NCI-H1930 (cell line): Measurements from ENCODE around the gene IKZF1.

Experiments used
- DNase-seq, 2 experiments: peaks; one replicate each; lab custom pipeline; 2025; lab: John Stamatoyannopoulos, UW

IKZF1 gene

DNA sequence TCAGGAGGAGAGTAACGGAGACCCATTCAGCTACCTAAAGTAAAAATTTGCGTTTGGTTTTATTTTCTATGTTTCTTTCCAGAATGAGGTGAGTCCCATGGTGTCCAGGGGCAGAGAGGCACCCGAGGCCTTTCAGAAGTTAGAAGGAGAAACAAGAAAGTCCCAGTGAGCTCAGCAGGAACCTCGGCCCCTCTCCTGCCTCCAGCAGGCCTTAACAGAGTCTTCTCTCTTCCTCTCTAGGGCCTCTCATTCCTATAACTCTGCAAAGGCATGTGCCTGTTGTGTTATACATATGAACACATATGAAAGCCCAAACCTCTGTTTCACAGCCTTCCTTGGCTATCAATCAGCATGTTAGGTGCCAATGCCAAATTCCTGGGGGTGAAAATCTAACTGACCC lies 20.8 kb upstream of the IKZF1 start:
- no peak for DNase-seq

DNA sequence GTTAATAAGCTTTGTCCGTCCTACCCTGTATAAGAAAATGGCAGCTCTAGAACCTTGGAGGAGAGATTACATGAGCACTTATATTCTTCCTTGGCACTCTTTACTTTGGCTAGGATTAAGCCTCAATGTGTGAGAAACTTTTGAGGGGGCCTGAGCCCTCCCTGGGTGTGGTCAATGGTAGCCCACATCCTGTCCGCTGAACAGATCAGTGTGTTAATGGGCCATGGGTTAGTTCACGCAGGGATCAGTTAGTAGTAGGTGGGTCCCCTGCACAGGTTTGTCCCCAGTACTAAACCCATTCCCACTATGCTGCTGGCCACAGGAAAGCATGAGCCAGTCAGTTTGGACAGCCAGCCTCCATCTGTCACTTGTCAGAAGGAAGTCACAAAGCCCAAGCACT lies 20.2 kb upstream of the IKZF1 start:
- no peak for DNase-seq

DNA sequence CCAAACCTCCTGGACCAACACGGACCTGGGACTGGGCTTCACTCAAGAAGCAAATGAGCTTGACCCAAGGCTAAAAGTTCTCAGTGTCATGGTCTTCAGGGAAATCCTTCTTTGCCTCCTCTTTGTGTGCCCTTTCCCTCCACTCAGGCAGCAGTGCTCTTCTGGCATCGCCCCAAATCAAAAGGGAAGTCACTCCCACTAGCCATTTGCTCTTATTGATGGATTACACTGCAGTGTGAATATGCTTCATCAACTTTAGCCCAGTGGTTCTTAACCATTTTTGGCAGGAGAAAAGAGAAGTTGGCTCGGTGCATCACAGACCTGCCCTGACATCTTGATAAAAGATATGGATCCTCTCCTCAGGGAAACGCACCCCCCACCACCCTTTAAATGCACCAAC lies 19.2 kb upstream of the IKZF1 start:
- no peak for DNase-seq

DNA sequence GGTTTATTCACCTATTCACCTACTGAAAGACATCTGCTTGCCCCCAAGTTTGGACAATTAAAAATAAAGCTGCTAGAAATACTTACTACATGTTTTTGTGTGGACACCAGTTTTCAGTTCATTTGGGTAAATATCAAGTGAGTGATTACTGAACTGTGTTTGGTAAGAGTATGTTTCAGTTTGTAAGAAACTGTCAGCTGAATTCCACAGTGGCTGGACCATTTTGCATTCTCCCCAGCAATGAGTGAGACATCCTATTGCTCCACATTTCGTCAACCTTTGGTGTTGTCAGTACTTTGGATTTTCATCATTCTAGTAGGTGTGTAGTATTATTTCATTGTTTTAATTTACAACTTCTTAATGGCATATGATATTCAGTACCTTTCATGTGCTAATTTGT lies 17.4 kb upstream of the IKZF1 start:
- DNase-seq, result no peak

DNA sequence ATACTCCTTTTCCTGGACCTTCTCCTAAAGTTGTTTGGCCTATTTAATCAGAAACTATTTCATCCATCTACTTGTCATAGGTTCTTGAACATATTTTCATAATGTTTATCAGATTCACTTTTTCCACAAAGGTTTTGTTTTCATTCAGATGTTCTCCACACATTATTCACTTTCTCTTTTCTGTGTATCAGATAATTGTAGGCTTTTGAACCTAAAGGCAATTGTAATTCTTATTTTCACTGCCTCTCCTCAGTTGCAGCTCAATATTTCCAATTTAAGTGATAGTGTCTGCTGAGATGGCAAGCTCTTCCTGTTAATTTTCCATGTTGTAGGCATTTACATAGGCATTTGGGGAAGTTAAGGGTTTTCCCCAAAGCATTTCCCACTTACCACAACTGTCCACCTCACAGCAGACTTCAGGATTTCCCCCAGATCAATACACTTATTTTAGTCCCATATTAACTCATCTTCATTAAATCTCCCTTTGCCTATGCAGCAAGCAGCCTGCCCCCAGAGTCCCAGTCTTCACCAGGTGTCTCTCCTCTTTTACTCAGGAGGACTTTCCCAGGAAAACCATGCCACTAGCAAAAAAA lies 12.3 kb upstream of the IKZF1 start:
- no peak for DNase-seq

DNA sequence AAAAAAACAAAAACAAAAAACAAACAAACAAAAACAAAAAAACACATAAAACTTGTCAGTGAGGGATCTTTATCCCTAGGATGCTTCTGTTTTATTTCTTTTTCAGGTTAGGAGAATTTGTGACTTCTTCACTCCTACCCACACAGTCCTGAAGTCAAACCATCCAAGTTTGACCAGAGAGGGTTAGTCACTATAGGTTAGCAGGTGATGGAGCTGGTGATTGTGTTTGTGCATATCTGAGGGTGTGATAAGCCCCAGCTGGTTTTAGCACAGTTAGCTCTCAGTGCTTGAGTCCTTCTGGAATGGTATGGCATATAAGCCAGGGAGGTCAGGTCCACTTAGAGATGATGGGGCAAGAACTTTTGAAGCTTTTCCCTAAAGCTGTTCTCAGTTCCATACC lies 11.8 kb upstream of the IKZF1 start:
- no peak for DNase-seq

DNA sequence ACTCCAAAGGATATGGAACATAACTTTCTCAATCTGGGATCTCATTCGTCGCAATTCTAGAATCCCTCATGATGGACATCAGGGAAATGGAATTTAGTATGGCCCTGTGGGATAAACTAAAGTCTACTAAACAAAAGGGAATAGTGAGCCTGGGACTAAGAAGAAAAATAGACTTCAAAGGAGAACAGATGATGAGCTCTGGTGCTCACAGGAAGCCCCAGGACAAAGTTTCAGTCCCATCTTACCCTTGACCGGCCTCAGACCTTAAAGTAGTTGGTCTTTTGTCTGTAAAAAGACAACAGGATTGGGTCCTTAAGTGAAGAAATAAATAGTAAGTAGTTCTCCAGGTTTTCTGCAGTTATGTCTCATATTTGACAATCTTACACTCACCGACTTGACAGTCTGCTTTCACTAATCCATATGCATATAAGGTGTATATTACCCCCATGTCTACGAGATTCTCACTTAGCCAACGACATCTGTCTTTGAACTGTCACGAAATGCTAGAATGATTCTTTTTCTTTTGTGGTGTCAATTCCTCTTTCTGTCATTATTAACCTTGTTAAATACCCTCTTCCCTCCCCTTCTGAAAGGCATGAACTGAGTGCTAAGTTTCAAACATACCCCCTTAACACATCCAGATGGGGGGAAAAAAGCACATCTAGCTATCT lies 10.9 kb upstream of the IKZF1 start:
- no peak for DNase-seq

DNA sequence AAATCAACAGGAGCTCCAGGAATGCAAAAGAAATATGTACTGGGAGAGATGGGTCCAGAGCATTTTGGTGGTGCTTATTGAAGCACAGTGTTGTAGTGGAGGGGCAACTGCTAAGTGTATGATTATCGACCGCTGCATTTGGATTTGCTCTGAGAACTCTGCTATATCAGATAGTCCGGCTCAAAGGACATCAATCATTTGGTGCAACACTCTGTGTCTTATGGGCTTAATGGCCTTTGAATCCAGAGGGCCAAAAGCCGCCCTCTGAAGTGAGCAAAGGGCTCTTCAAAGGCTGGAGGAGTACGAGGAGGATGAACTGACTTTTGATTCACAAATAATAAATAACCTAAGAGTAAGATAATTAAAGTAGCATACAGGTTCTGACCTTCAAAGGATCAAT lies 9.4 kb upstream of the IKZF1 start:
- DNase-seq, result no peak

DNA sequence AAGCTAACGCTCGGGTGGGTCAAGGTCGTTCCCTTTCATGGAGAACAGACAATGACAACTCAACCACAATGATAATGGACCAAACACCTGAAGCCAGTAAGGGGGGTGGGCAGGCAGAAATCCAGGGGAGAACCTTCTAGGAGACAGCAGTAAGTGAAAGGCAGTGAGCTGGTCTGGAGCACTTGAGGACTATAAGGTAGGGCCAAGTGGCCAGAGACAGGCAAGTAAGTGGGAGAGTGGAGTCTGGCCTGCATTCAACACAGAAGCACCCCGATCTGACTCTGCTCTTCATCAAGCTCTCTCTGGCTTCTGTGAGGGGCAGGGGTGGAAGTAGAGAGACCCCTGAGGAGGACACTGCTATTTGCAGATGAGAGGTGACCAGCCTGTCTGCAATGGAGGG lies 7.7 kb upstream of the IKZF1 start:
- no peak for DNase-seq

DNA sequence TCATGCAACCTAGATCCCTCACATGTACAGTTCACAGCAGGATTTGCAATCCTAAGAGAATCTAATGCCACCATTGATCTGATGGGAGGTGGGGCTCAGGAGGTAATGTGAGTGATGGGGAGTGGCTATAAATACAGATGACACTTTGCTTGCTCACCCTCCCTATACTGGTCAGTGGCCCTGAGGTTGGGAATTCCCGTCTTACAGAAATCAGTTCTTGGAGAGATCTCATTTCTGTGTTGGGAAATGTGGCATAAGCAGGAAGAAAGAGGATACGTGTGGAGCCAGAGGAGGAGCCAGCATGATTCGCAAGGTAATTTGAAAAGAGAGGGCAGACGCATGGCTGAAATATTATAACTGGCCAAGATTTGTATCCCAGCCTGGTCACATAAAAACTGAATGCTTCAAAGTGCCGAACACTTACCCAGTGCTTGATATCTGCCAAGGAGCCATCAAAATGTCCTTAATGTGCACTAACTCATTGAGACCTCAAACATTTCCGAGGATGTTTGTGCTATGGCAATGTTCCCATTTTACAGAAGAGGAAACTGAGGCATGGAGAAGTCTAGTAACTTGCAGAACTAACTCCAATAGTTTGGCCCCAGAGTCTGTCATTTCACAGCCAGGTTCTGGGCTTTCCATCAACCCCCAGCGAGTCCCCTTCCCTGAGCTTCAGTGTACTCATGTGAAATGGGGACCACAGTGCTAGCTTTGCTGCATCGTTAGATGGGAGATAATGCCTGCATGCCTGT lies 5.5 kb upstream of the IKZF1 start:
- DNase-seq, result no peak

DNA sequence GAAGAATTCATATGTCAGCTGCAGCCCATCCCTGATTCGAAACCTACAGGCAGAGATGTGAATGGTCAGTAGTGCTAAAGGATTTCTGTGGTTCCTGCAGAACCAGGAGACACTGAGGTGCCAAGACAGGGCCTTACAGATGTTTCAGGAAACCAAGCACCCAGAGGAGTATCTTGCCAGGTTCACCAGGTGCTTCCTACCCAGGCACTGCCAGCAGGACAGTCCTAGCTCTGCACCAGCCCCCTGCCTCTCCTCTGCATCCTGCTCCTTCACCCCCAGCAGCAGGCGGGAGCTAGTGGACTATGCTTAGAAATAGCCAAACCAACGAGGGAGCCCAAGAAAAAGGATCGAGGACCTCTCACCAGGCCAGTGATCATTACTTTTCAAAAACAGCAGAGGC lies 4.2 kb upstream of the IKZF1 start:
- no peak for DNase-seq

DNA sequence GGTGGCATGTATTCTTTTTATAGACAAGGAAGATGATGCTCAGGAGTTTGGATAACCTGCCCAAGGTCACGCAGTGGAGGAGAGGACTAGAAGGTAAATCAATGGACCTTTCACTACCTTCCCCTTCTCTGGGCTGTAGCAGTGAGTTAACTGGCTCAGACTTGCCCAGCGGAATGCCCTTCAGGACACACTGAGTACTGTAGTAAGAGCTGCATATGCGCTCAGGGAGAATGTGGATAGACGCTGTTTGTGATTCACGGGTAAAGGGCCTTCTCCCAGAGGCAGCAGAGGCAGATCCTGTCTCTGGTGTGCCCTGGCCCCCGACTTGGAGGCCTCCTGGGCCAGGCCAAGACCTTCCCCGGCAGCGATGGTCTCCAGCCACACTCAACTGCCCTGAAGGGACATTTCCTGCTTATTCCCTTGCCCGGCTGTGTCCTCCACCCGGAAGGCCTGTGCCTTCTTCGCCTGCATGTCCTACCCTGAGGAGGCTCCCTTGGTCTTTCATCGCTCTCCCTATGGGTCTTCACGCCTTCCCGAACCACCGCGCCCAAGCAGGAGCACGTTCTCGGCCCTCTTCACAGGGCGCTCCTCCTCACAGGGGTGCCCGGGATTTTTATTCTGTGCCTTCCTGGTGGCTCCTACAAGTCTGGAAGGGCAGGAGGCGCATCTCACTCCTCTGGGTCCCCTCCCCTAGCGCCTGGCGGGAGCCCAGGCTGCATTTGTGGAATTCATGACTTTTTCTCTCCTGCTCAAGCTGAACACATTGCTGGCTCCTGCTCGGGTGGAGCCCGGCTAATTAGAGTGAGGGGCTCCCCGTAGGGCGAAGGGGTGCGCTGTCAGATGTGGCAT lies 1.8 kb upstream of the IKZF1 start:
- no peak for DNase-seq

DNA sequence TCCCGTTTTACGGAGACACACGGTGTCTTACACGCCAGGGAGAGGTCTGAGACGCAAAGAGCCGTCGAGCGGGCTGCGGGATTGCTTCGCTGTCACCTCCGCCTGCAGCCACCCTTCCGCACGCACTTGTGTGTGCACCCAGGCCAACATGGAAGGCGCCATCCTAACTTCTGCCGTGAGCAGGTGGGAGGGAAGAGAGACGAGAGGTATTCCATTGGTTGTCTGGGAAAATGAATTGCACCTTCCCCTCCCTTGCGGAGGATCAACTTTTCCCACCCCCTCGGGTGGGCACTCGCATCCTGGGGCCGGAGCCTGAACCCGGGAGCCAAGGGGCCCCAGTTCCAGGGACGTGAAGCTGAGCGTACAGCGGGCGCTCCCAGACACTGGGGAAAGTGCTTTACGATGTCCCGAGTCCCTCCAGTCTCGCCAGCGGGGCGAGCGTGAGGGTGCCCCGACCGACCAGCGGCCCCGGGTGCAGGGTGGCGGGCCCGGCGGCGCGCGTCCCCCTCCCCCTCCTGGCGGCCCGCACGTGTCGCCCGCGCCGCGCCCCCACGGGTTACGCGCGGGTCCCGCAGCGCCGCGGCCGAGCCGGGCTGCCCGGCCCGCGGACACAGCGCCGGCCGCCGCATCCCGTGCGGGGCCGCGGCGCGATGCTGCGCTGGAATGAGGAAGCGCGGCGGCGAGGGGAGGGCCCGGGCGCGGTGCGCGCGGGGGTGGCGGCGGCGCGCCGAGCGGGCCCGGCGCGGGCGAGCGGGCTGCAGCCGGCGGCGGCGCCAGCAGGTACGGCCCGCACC lies 984 bp upstream of the IKZF1 start:
- DNase-seq, result no peak

DNA sequence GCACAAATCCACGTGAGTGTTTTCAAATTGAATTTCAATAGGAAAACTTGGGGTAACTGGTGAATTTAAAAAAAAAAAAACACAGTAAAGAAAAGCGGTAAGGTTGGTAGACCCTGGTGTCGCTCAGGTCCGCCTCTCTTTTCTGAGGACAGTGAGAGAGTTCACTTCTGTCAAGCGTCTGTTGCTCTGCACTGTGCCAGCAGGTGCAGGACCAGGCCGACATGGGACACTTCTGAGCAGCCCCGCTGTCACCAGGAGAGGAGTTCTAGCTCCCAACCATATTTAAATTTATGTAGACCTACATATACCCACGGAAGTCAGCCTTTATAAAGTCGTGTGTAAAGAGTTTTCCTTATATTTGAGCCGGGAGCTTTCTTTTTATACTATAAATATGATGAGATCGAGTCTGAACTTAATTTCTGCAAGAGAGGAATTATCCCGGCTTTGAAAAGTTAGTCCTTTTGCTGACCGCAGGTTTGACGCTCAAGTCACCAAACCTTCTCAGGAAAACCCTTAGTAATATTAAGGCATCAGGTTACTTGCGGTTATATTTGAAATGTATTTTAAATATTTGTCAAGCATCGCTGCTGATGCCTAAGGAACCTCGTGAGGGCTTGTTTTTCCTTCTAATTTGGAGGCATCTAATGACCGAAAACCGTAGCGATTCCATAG lies 531 bp downstream of the IKZF1 start:
- no peak for DNase-seq

DNA sequence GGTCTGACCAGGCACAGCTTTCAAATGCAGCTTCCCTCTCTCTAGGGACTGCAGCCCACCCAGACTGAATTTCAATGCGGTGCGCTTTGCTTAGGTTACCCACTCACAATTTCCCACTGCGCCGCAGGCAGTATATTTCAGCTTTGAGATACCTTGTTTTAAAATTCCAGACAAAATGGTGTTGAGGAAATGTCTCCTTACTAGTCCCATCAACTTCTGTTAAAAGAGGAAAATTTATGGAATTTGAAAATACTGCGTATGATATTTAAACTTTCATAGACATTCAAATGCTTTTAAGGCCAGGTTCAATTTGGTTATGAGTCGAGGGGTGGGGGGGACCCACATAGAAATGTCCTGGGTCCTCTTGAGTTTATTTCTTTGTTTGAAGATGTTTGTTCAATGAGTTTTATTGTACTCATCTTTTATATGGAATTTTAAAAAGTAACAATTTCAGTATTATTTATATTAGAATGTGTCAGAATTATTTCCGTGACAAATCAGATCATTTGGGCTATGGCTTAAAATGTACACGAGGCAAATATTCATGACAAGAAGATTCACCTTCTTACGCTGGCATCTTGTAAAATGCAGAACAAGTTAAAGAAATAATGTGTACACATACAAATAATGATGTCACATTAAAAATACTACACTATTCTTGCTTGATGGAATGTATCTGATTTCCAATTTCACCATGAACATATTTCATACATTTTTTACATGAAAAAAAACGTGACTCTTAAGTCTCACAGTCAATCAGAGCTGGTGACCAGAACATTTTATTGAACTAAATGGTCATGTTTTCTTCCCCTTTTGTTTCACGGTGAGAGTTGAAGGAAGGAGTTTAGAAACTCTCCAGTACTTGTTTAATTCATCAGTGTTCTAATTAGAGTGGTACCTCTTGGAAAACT lies 1.3 kb downstream of the IKZF1 start:
- no peak for DNase-seq

DNA sequence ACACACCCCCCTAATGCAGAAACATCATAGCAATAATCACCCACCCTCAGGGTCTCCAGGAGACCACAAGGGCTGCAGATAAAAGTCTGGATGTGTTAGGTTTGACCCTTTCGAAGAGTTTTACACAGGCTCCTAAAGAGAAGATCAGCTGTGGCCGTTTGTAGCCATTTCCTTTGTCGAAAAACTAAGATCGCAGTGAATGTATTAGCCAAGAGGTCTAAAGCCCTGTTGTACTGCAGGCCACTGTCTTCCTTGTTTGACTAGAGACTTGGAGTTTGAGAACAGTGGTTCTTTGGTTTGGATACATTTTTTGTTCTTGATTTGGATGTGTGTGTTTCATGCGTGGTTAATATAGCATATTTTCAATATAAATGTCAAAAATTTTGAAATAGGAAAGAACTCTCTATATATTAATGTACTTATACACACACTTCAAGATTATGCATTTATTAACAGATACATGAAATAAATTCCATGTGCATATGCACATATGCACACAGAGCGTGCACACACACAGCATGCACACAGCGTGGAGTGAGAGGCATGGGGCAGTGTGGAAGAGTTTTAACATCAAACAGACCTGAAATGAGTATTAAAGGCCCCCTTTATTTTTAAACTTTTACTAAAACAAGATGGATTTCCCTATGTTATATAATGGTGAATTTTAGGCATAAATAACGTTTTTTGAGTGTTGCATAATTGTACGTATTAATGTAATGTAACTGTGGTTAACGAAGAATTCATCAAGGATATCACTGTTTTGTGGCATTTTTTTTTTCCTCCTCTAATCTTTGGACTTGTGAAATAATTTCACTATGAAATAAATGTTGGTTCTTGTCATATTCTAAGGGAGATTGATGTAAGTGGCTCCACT lies 2.2 kb downstream of the IKZF1 start:
- no peak for DNase-seq

DNA sequence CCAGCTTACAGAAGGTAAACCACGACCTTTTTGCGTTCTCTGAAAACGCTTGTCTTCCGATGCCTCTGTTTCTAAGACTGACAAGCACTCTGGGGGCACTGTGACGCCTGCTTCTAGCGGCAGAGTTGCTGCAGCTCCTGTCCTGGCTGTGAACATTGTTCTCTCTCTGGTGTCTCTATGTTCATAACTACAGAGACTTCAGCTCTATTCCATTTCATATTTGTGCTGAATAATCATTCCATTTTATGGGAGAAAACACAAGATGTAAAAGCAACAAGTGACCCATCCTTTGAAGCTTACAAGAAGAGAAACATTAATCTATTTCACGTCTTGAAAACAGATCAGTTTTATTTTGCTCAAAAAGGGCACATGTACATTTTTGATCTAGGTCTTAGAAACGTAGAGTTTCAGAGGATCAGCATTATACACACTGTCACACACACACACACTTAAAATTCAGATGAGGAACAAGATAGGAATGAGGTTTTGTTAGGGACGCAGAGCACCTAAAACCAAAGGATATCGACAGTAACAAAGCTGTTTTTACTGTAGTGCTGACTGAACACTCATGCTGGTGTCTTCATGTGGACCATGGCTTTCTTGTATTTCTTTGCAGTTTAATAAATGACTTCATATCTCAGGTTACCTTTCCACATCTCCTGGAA lies 3.0 kb downstream of the IKZF1 start:
- DNase-seq, result no peak

DNA sequence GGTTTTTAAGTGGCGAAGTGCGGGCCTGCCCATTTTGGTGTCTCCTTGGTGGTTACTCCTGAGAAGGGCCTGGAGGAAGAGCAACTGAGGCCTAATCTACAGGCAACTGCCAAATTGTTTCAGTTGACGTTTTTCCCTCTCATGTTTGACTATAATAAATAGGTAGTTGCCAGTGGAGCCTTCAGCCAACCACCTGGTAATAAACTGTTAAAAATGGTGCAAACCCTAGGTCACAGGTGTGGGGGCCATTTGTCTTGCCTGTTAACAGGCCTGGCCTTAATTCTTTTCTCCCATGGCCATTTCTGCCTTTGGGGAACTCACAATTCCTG lies 3.7 kb downstream of the IKZF1 start:
- no peak for DNase-seq
